Measurements from ENCODE around the gene CCDC78. TPM values are rescaled to one million over a fixed set of nuclear protein-coding genes. Genes with fewer than 3 reads are reported as not detected.

Gene CCDC78
- total and polyA plus RNA-seq, 2 of the 13 experiments (the other 11 are each of a cell fraction or from before 2014, with no cell fraction given): 0.53 to 1.5 TPM

GRCh38 chr16:720990-721764, 5.1 kb downstream of the CCDC78 start, which contains the start of gene ANTKMT (continued):
- TF ChIP-seq ZNF142 (CRISPR knock-in tag; IDR thresholded peaks at IDR 0.05) (peak; percentile 72; the same call in 1 of the 2 replicates), ZNF646 (CRISPR knock-in tag; IDR thresholded peaks at IDR 0.05) (no peak), MEIS2 (CRISPR knock-in tag; IDR thresholded peaks at IDR 0.05) (peak; percentile 56), SPEN (CRISPR knock-in tag; IDR thresholded peaks at IDR 0.05; ENCODE audit: low read depth) (peak; percentile 84), HES4 (CRISPR knock-in tag; IDR thresholded peaks at IDR 0.05; ENCODE audit: borderline replicate concordance) (peak; percentile 91), RAD51 (IDR thresholded peaks at IDR 0.05; ENCODE audit: borderline replicate concordance) (no peak)
- TF ChIP-seq, protein P1, sequence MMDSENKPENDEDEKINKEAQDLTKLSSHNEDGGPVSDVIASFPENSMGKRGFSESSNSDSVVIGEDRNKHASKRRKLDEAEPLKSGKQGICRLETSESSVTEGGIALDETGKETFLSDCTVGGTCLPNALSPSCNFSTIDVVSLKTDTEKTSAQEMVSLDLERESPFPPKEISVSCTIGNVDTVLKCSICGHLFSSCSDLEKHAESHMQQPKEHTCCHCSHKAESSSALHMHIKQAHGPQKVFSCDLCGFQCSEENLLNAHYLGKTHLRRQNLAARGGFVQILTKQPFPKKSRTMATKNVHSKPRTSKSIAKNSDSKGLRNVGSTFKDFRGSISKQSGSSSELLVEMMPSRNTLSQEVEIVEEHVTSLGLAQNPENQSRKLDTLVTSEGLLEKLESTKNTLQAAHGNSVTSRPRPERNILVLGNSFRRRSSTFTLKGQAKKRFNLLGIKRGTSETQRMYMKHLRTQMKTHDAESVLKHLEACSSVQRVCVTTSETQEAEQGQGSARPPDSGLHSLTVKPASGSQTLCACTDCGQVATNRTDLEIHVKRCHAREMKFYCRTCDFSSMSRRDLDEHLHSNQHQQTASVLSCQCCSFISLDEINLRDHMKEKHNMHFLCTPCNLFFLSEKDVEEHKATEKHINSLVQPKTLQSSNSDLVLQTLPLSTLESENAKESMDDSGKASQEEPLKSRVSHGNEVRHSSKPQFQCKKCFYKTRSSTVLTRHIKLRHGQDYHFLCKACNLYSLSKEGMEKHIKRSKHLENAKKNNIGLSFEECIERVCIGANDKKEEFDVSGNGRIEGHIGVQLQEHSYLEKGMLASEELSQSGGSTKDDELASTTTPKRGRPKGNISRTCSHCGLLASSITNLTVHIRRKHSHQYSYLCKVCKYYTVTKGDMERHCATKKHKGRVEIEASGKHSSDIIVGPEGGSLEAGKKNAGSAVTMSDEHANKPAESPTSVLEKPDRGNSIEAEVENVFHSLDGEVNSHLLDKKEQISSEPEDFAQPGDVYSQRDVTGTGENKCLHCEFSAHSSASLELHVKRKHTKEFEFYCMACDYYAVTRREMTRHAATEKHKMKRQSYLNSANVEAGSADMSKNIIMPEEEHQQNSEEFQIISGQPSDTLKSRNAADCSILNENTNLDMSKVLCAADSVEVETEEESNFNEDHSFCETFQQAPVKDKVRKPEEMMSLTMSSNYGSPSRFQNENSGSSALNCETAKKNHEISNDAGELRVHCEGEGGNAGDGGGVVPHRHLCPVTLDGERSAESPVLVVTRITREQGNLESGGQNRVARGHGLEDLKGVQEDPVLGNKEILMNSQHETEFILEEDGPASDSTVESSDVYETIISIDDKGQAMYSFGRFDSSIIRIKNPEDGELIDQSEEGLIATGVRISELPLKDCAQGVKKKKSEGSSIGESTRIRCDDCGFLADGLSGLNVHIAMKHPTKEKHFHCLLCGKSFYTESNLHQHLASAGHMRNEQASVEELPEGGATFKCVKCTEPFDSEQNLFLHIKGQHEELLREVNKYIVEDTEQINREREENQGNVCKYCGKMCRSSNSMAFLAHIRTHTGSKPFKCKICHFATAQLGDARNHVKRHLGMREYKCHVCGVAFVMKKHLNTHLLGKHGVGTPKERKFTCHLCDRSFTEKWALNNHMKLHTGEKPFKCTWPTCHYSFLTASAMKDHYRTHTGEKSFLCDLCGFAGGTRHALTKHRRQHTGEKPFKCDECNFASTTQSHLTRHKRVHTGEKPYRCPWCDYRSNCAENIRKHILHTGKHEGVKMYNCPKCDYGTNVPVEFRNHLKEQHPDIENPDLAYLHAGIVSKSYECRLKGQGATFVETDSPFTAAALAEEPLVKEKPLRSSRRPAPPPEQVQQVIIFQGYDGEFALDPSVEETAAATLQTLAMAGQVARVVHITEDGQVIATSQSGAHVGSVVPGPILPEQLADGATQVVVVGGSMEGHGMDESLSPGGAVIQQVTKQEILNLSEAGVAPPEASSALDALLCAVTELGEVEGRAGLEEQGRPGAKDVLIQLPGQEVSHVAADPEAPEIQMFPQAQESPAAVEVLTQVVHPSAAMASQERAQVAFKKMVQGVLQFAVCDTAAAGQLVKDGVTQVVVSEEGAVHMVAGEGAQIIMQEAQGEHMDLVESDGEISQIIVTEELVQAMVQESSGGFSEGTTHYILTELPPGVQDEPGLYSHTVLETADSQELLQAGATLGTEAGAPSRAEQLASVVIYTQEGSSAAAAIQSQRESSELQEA (CRISPR knock-in tag; IDR thresholded peaks at IDR 0.05; ENCODE audit: not compliant biosample characterization): peak; percentile 3
